NT2/D1 (cell line): ENCODE data around the gene TPD52L1.

ENCODE experiments used
- SUZ12 ChIP-seq: IDR thresholded peaks from 2 replicates; pipeline ENCODE4 v1.6.1; 2011; ENCODE audit not compliant: insufficient read length, insufficient read depth; ENCODE audit errors: extremely low read depth
- YY1 ChIP-seq: IDR thresholded peaks from 2 replicates; pipeline ENCODE4 v1.6.1; 2011; ENCODE audit not compliant: insufficient read length, insufficient read depth
- ZNF274 ChIP-seq: IDR thresholded peaks from 2 replicates; pipeline ENCODE4 v1.6.1; 2011; ENCODE audit warnings: mild to moderate bottlenecking, low read depth, low read length

- no peak for TF ChIP-seq SUZ12
- no peak for TF ChIP-seq YY1
- no peak for TF ChIP-seq ZNF274
Observed at GRCh38 chr6:125104425-125104824, 49.1 kb upstream of the TPD52L1 start.
